ENCODE results near the gene ADGRF3.
"Not testable (repeated sequence)": the region's sequence is repeated elsewhere in the genome, so short reads cannot be mapped to it uniquely, and the experiment has no call there.

The ADGRF3 gene

GRCh38 chr2:26356111-26356510 is 9.5 kb upstream of the ADGRF3 start:
- no peaks in the 10 kb centered on the region for H3K9me3 Mint-ChIP-seq
- H3K27ac Mint-ChIP-seq: no peak overlapping the region
- no peak overlapping the region for H3K4me3 Mint-ChIP-seq
- DNase-seq (no peak), ATAC-seq (no peak)
- peaks cover 87% of the 10 kb centered on the region for H3K4me1 Mint-ChIP-seq
- H3K27me3 Mint-ChIP-seq: no peaks in the 10 kb centered on the region

- Mint-ChIP-seq H3K4me3 (no peak overlapping the region), H3K27me3 (no peaks in the 10 kb centered on the region), H3K9me3 (no peaks in the 10 kb centered on the region), H3K27ac (peak overlapping the region in 1 of 2 donors; percentile 42), H3K4me1 (peaks cover 84% of the 10 kb centered on the region)
- ATAC-seq: no peak
- DNase-seq: no peak
Observed at GRCh38 chr2:26355038-26355995, 8.7 kb upstream of the ADGRF3 start.

- not testable (repeated sequence) for H3K9me3 Mint-ChIP-seq, H3K27ac Mint-ChIP-seq
Observed at GRCh38 chr2:26354469-26354868, 7.9 kb upstream of the ADGRF3 start.

GRCh38 chr2:26352892-26353291 is 6.3 kb upstream of the ADGRF3 start:
- ATAC-seq (peak; percentile 95), DNase-seq (peak; percentile 7 to 26)
- H3K4me1 Mint-ChIP-seq: peaks cover 82% of the 10 kb centered on the region
- H3K27ac Mint-ChIP-seq: no peak overlapping the region
- no peaks in the 10 kb centered on the region for H3K27me3 Mint-ChIP-seq
- H3K4me3 Mint-ChIP-seq: no peak overlapping the region
- no peaks in the 10 kb centered on the region for H3K9me3 Mint-ChIP-seq

More at GRCh38 chr2:26354469-26354868, 7.9 kb upstream of the ADGRF3 start:
- H3K4me1 Mint-ChIP-seq: peaks cover 81% of the 10 kb centered on the region
- not testable (repeated sequence) for DNase-seq, H3K4me3 Mint-ChIP-seq, H3K27me3 Mint-ChIP-seq, ATAC-seq

- Mint-ChIP-seq H3K4me3 (no peak overlapping the region), H3K27me3 (no peaks in the 10 kb centered on the region)
- no peak for ATAC-seq
Observed at GRCh38 chr2:26351375-26352090, 4.9 kb upstream of the ADGRF3 start.

GRCh38 chr2:26349690-26350089 is 3.1 kb upstream of the ADGRF3 start:
- no peak overlapping the region for H3K27ac Mint-ChIP-seq
- no peak for DNase-seq
- H3K27me3 Mint-ChIP-seq: no peaks in the 10 kb centered on the region
- H3K4me1 Mint-ChIP-seq: peaks cover 63% of the 10 kb centered on the region
- H3K9me3 Mint-ChIP-seq: no peaks in the 10 kb centered on the region
- H3K4me3 Mint-ChIP-seq: no peak overlapping the region
- no peak for ATAC-seq

More at GRCh38 chr2:26351375-26352090, 4.9 kb upstream of the ADGRF3 start:
- peak overlapping the region in 1 of 2 donors; percentile 85 for H3K27ac Mint-ChIP-seq
- DNase-seq: no peak
- peaks cover 76% of the 10 kb centered on the region for H3K4me1 Mint-ChIP-seq
- no peaks in the 10 kb centered on the region for H3K9me3 Mint-ChIP-seq

GRCh38 chr2:26347286-26347865 is 787 bp upstream of the ADGRF3 start:
- peaks cover 55% of the 10 kb centered on the region for H3K4me1 Mint-ChIP-seq

GRCh38 chr2:26345545-26346453 is 790 bp downstream of the ADGRF3 start, which contains the start of gene SELENOI:
Gene SELENOI (plus strand): TSS chr2:26346143. CDS start chr2:26346233, 90 bp downstream.
- Mint-ChIP-seq H3K27ac (peak within 1 kb of the TSS; percentile 96 to 99), H3K4me1 (peaks cover 42% of the 10 kb centered on the region), H3K27me3 (no peaks in the 10 kb centered on the region), H3K9me3 (no peaks in the 10 kb centered on the region), H3K4me3 (peak within 1 kb of the TSS; percentile 92 to 94)
- peak; percentile 95 for ATAC-seq
- peak; percentile 100 for DNase-seq

More at GRCh38 chr2:26347286-26347865, 787 bp upstream of the ADGRF3 start:
- no peak for DNase-seq
- no peak for ATAC-seq
- Mint-ChIP-seq H3K27me3 (no peaks in the 10 kb centered on the region), H3K4me3 (peak overlapping the region; percentile 92 to 94), H3K9me3 (no peaks in the 10 kb centered on the region), H3K27ac (peak overlapping the region; percentile 96 to 99)

GRCh38 chr2:26345283-26345544 is 1.4 kb downstream of the ADGRF3 start:
- Mint-ChIP-seq H3K9me3 (no peaks in the 10 kb centered on the region), H3K27me3 (no peaks in the 10 kb centered on the region), H3K4me1 (peaks cover 36% of the 10 kb centered on the region), H3K27ac (peak overlapping the region; percentile 96), H3K4me3 (peak overlapping the region; percentile 92 to 94)
- DNase-seq: no peak
- ATAC-seq: no peak

GRCh38 chr2:26344581-26345282 is 1.9 kb downstream of the ADGRF3 start:
- no peak for ATAC-seq
- no peaks in the 10 kb centered on the region for H3K9me3 Mint-ChIP-seq
- DNase-seq: no peak
- H3K4me3 Mint-ChIP-seq: peak overlapping the region; percentile 92 to 94
- H3K27ac Mint-ChIP-seq: peak overlapping the region; percentile 96
- no peaks in the 10 kb centered on the region for H3K27me3 Mint-ChIP-seq
- H3K4me1 Mint-ChIP-seq: peaks cover 35% of the 10 kb centered on the region

GRCh38 chr2:26340831-26341230 is 5.8 kb downstream of the ADGRF3 start:
- Mint-ChIP-seq H3K9me3 (no peaks in the 10 kb centered on the region), H3K4me1 (peaks cover 10% of the 10 kb centered on the region), H3K27me3 (no peaks in the 10 kb centered on the region), H3K27ac (peak overlapping the region in 1 of 2 donors; percentile 67), H3K4me3 (no peak overlapping the region)
- DNase-seq (no peak), ATAC-seq (no peak)

- H3K9me3 Mint-ChIP-seq: no peaks in the 10 kb centered on the region
- H3K4me1 Mint-ChIP-seq: no peaks in the 10 kb centered on the region
- ATAC-seq: no peak
- DNase-seq: no peak
- no peak overlapping the region for H3K27ac Mint-ChIP-seq
- no peaks in the 10 kb centered on the region for H3K27me3 Mint-ChIP-seq
- H3K4me3 Mint-ChIP-seq: no peak overlapping the region
Observed at GRCh38 chr2:26337298-26337697, 9.3 kb downstream of the ADGRF3 start.

GRCh38 chr2:26336719-26337118 is 9.9 kb downstream of the ADGRF3 start:
- Mint-ChIP-seq H3K4me1 (no peaks in the 10 kb centered on the region), H3K27me3 (no peaks in the 10 kb centered on the region), H3K9me3 (no peaks in the 10 kb centered on the region), H3K4me3 (no peak overlapping the region), H3K27ac (no peak overlapping the region)
- no peak for DNase-seq
- ATAC-seq: no peak

- ATAC-seq: no peak
- H3K27ac Mint-ChIP-seq: no peak overlapping the region
- H3K4me3 Mint-ChIP-seq: no peak overlapping the region
- H3K9me3 Mint-ChIP-seq: no peaks in the 10 kb centered on the region
- H3K27me3 Mint-ChIP-seq: no peaks in the 10 kb centered on the region
- no peak for DNase-seq
- H3K4me1 Mint-ChIP-seq: peaks cover 3% of the 10 kb centered on the region
Observed at GRCh38 chr2:26335231-26335630, 11.4 kb downstream of the ADGRF3 start.
